Neural crest cell (in vitro differentiated cells): ENCODE results near the gene PTCD1. TPM values are rescaled to one million over a fixed set of nuclear protein-coding genes. Genes with fewer than 3 reads are reported as not detected.
A peak's percentile ranks its signal among the peaks of the same experiment; 100 is the strongest.
"Not testable (repeated sequence)": the region's sequence is repeated elsewhere in the genome, so short reads cannot be mapped to it uniquely, and the experiment has no call there.

Experiments
- DNase-seq: peaks from one replicate; pipeline ENCODE4 v3.0.0; 2021; ENCODE audit warnings: low read depth, mixed read lengths, low spot score
- H3K27ac Mint-ChIP-seq: one replicate; pipeline ENCODE4 v1.8.0; 2021; ENCODE audit warnings: mild to moderate bottlenecking, mixed read lengths; ENCODE audit not compliant: unreplicated experiment
- H3K27me3 Mint-ChIP-seq: 2 replicates; pipeline ENCODE4 v1.8.0; 2021; ENCODE audit warnings: low read depth, mild to moderate bottlenecking, mixed read lengths
- H3K36me3 Mint-ChIP-seq: 2 replicates; pipeline ENCODE4 v1.8.0; 2021; ENCODE audit warnings: low read depth, mild to moderate bottlenecking, mixed read lengths
- H3K4me1 Mint-ChIP-seq: 2 replicates; pipeline ENCODE4 v1.8.0; 2021; ENCODE audit warnings: mixed read lengths
- H3K4me3 Mint-ChIP-seq: one replicate; pipeline ENCODE4 v1.8.0; 2021; ENCODE audit warnings: mild to moderate bottlenecking, mixed read lengths
- H3K9me3 Mint-ChIP-seq: 2 replicates; pipeline ENCODE4 v1.8.0; 2021; ENCODE audit warnings: mixed read lengths
- total RNA-seq: library from RNA; stranded (reverse); gene quantifications from 2 replicates; pipeline ENCODE4 v1.2.1, GENCODE V29; 2021
- TF ChIP-seq, protein P1 (sequence below): fragments of 200-600 bp; sonication (generic); conservative IDR thresholded peaks from 2 replicates; pipeline ENCODE4 v1.5.0; 2021; ENCODE audit warnings: antibody characterized with exemption, mild to moderate bottlenecking

Gene PTCD1
- total RNA-seq, 1 donor from 2014 or later: 11.1 TPM

DNA sequence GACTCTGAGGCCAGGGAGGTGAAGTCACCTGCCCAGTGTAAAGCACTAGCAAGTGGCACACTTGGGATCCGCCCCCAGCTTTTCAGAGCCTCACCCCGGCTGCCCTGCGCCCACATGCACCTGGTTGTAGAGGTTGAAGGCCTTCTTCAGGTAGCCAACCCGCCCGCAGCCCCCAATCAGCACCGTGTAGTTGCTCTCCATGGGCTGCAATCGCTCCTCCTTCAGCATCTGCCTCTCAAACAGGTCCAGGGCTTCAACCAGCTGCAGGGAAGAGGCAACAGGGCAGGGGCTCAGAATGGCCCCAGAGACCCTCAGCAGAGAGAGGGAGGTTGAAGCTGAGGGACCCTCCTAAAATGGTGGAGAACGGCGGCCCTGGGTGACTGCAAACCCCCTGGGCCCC lies 5.4 kb downstream of the PTCD1 start:
- Mint-ChIP-seq H3K4me1 (no peaks in the 10 kb centered on the region), H3K36me3 (peaks cover 5% of the 10 kb centered on the region), H3K27me3 (no peaks in the 10 kb centered on the region), H3K9me3 (no peaks in the 10 kb centered on the region), H3K27ac (no peak overlapping the region), H3K4me3 (no peak overlapping the region)
- no peak for DNase-seq
- TF ChIP-seq, protein P1, sequence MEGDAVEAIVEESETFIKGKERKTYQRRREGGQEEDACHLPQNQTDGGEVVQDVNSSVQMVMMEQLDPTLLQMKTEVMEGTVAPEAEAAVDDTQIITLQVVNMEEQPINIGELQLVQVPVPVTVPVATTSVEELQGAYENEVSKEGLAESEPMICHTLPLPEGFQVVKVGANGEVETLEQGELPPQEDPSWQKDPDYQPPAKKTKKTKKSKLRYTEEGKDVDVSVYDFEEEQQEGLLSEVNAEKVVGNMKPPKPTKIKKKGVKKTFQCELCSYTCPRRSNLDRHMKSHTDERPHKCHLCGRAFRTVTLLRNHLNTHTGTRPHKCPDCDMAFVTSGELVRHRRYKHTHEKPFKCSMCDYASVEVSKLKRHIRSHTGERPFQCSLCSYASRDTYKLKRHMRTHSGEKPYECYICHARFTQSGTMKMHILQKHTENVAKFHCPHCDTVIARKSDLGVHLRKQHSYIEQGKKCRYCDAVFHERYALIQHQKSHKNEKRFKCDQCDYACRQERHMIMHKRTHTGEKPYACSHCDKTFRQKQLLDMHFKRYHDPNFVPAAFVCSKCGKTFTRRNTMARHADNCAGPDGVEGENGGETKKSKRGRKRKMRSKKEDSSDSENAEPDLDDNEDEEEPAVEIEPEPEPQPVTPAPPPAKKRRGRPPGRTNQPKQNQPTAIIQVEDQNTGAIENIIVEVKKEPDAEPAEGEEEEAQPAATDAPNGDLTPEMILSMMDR: no peak

DNA sequence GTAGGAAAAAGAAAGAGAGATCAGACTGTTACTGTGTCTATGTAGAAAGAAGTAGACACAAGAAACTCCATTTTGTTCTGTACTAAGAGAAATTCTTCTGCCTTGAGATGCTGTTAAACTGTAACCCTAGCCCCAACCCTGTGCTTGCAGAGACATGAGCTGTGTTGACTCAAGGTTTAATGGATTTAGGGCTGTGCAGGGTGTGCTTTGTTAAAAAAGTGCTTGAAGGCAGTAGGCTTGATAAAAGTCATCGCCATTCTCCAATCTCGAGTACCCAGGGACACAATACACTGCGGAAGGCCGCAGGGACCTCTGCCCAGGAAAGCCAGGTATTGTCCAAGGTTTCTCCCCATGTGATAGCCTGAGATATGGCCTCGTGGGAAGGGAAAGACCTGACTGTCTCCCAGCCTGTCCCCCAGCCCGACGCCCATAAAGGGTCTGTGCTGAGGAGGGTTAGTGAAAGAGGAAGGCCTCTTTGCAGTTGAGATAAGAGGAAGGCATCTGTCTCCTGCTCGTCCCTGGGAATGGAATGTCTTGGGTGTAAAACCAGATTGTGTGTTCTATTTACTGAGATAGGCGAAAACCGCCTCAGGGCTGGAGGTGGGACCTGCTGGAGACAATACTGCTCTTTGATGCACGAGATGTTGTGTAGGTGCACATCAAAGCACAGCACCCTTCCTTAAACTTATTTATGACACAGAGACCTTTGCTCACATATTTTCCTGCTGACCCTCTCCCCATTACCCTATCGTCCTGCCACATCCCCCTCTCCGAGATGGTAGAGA lies 6.7 kb downstream of the PTCD1 start:
- peak overlapping the region; percentile 62 for H3K27ac Mint-ChIP-seq
- not testable (repeated sequence) for H3K4me1 Mint-ChIP-seq, H3K9me3 Mint-ChIP-seq, DNase-seq, H3K36me3 Mint-ChIP-seq, H3K27me3 Mint-ChIP-seq, H3K4me3 Mint-ChIP-seq

DNA sequence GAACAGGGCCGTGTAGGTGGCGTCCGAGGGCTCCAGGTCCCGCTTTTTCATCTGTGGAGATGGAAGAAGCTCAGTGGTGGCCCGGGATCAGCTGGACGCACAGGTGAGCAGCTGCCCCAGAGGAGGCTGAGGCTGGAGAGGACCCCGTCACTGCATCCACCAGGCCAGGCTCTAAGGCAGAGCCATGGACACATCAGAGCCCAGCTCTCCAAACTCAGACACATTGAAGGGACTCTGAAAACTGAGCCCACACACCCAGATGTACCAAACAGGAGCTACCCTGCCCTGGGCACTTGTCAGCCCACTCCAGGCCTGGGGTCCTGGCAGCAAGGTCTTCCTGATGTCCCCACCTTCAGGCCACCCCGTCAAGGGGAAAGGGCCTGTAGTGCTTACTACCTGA lies 8.8 kb downstream of the PTCD1 start:
- Mint-ChIP-seq H3K9me3 (no peaks in the 10 kb centered on the region), H3K36me3 (peaks cover 7% of the 10 kb centered on the region), H3K27me3 (no peaks in the 10 kb centered on the region), H3K4me3 (no peak overlapping the region), H3K4me1 (no peaks in the 10 kb centered on the region), H3K27ac (no peak overlapping the region)
- TF ChIP-seq, protein P1: no peak
- DNase-seq: no peak

DNA sequence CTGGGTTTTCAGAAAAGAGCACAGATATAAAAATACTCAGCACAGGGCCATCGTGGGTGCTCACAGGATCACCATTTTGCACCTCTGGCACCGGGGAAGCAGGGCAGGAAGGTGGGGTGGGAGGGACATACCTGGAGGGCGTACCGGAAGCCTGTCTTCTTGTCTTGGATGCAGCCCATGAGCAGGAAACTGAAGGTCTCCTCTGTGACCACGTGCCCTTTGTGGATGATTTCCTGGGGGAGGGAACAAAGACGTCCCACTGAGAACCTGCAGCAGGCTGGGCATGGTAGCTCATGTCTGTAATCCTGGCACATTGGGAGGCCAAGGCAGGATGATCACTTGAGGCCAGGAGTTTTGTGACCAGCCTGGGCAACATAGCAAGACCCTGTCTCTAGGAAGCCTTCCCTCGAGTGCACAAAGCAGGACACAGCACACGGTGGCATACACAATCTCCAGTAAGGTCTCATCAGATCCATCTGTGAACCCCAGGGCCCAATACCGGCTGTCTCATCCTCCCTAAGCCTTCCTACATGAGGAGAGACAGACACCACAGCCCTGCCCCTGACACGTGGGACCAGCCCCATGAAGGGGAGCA lies 9.5 kb downstream of the PTCD1 start:
- H3K27ac Mint-ChIP-seq: no peak overlapping the region
- peaks cover 7% of the 10 kb centered on the region for H3K36me3 Mint-ChIP-seq
- TF ChIP-seq, protein P1: no peak
- DNase-seq: no peak
- no peaks in the 10 kb centered on the region for H3K9me3 Mint-ChIP-seq
- H3K4me1 Mint-ChIP-seq: no peaks in the 10 kb centered on the region
- no peak overlapping the region for H3K4me3 Mint-ChIP-seq
- no peaks in the 10 kb centered on the region for H3K27me3 Mint-ChIP-seq

DNA sequence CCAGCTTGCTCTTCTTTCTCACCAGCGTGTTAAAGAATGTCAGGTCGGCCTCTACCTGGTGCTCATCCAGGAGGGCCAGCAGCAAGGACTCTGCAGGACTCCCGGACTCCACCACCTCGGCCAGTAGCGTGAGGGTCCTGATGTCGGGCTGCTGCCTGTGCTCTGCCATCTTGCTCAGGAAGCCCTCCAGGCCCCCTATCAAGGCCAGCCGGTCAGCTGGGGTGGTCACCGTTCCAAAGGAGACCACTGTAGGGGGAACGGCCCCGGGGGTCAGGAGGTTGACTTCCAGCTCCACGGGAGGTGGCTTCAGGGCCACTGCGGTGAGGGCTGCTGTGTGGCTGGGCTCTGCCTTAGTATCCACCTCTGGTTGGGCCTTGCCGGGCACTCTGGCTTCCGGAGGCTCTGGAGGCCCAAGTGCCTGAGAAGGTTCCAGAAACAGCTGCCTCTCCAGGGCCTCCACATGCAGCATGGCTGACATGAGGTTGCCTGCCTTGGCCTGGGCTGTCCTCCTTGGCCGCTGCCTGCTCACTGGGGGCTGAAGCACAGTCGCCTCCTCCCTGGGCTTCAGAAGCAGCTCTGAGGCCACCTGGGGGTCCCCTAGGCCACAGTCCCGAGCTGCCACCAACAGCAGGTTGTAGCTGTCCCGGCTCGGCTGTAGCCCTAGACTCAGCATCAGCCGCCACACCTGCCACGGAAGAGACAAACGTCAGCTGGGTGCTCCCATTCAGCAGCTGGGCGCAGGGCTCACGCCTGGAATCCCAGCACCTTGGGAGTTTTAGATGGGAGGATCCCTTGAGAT lies 13.5 kb downstream of the PTCD1 start:
- Mint-ChIP-seq H3K4me3 (no peak overlapping the region), H3K4me1 (no peaks in the 10 kb centered on the region), H3K27me3 (no peaks in the 10 kb centered on the region), H3K9me3 (no peaks in the 10 kb centered on the region), H3K27ac (no peak overlapping the region), H3K36me3 (peaks cover 5% of the 10 kb centered on the region)
- DNase-seq: no peak
- TF ChIP-seq, protein P1: no peak
